ENCODE results near the gene AGAP1. TPM values are rescaled to one million over a fixed set of nuclear protein-coding genes. Genes with fewer than 3 reads are reported as not detected.

AGAP1 gene
- total RNA-seq, 4 donors from 2014 or later = 33.7 to 55.2 (median 37.5) TPM

- ATAC-seq = no peak
- H3K4me3 ChIP-seq = no peak overlapping the region
- H3K4me1 ChIP-seq = peaks cover 0 to 70% (median 14%) of the 10 kb centered on the region in 3 donors
- TF ChIP-seq EP300 (IDR thresholded peaks at IDR 0.05) (no peak), POLR2AphosphoS5 (IDR thresholded peaks at IDR 0.05) (no peak), CTCF (IDR thresholded peaks at IDR 0.05) (no peak), POLR2A (IDR thresholded peaks at IDR 0.05) (no peak)
- no peaks in the 10 kb centered on the region for H3K27me3 ChIP-seq
- no peaks in the 10 kb centered on the region for H3K9me3 ChIP-seq
- whole genome bisulfite sequencing, 2 donors (ENCODE audit: low coverage in 1 of 2) = 93 to 98% methylated on average over 10 to 24 of the region's 26 CpGs
- no peak overlapping the region for H3K27ac ChIP-seq
- no peaks in the 10 kb centered on the region for H3K36me3 ChIP-seq
Observed at GRCh38 chr2:235688511-235689426, 194.9 kb downstream of the AGAP1 start.

GRCh38 chr2:235689427-235689853, 195.6 kb downstream of the AGAP1 start:
- no peaks in the 10 kb centered on the region for H3K9me3 ChIP-seq
- no peak overlapping the region for H3K4me3 ChIP-seq
- H3K36me3 ChIP-seq = no peaks in the 10 kb centered on the region
- H3K27ac ChIP-seq = no peak overlapping the region
- ATAC-seq = no peak
- TF ChIP-seq POLR2A (IDR thresholded peaks at IDR 0.05) = no peak
- no peak for TF ChIP-seq POLR2AphosphoS5 (IDR thresholded peaks at IDR 0.05)
- no peak for TF ChIP-seq CTCF (IDR thresholded peaks at IDR 0.05)
- TF ChIP-seq EP300 (IDR thresholded peaks at IDR 0.05) = no peak
- WGBS, 2 donors (ENCODE audit: low coverage in 1 of 2) = 54 to 92% methylated on average over 4 of the region's 4 CpGs
- H3K4me1 ChIP-seq = peaks cover 0 to 74% (median 14%) of the 10 kb centered on the region in 3 donors
- no peaks in the 10 kb centered on the region for H3K27me3 ChIP-seq

- H3K27ac ChIP-seq = no peak overlapping the region
- no peaks in the 10 kb centered on the region for H3K9me3 ChIP-seq
- no peak for ATAC-seq
- TF ChIP-seq CTCF (IDR thresholded peaks at IDR 0.05) (no peak), POLR2AphosphoS5 (IDR thresholded peaks at IDR 0.05) (no peak), EP300 (IDR thresholded peaks at IDR 0.05) (no peak), POLR2A (IDR thresholded peaks at IDR 0.05) (no peak)
- no peak overlapping the region for H3K4me3 ChIP-seq
- no peaks in the 10 kb centered on the region for H3K27me3 ChIP-seq
- H3K36me3 ChIP-seq = no peaks in the 10 kb centered on the region
- peaks cover 0 to 74% (median 8%) of the 10 kb centered on the region in 3 donors for H3K4me1 ChIP-seq
- 66 to 83% methylated on average over 7 of the region's 9 CpGs for WGBS, 2 donors (ENCODE audit: low coverage in 1 of 2)
Observed at GRCh38 chr2:235690082-235690808, 196.4 kb downstream of the AGAP1 start.

- ATAC-seq = no peak
- Histone ChIP-seq H3K9me3 (no peaks in the 10 kb centered on the region), H3K4me3 (no peak overlapping the region), H3K27ac (no peak overlapping the region), H3K36me3 (no peaks in the 10 kb centered on the region), H3K27me3 (no peaks in the 10 kb centered on the region), H3K4me1 (peaks cover 0 to 67% (median 8%) of the 10 kb centered on the region in 3 donors)
- TF ChIP-seq POLR2A (IDR thresholded peaks at IDR 0.05) = no peak
- TF ChIP-seq POLR2AphosphoS5 (IDR thresholded peaks at IDR 0.05) = no peak
- TF ChIP-seq CTCF (IDR thresholded peaks at IDR 0.05) = no peak
- TF ChIP-seq EP300 (IDR thresholded peaks at IDR 0.05) = no peak
- WGBS, 2 donors (ENCODE audit: low coverage in 1 of 2) = 63 to 75% methylated on average over 10 to 12 of the region's 14 CpGs
Observed at GRCh38 chr2:235690809-235691450, 197.1 kb downstream of the AGAP1 start.
